ENCODE data around the gene ABCB1. TPM values are rescaled to one million over a fixed set of nuclear protein-coding genes. Genes with fewer than 3 reads are reported as not detected.

The ABCB1 gene
- total and polyA plus RNA-seq, 2 of the 13 experiments (the other 11 are each of a cell fraction or from before 2014, with no cell fraction given): 42.8 to 52.6 TPM

DNA sequence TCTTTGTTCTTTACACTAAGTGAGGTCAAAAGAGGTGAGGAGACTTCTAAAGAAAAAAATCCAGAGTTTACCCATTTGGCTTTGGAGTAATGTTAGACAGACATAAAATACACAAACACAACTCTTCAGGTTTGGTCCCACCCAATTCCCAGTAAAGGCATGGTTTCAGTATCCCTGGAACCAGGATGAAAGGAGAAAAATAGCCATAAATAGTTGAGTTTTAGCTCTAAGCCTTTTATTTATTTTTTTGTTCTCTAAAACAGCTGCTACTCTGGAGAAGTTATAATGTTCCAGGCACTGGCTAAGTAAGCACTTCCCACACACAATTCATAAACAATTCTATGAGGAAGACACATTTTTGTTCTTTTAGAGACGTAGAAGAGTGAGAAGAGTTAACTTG, 4.0 kb downstream of the ABCB1 start:
- in situ Hi-C loops (cut with HindIII; ENCODE audit: extremely low pct_ligation_motif_present, low pct_unique_long_range_greater_than_20kb): no loop called here
- peaks cover 0 to 13% of the 10 kb centered on the region in 2 experiments; a peak in 1 of 5 replicates for H3K36me3 ChIP-seq (replicated peaks in 1 of 2; ENCODE audit: control insufficient read depth in 1 of 2, insufficient read depth in 2 of 2, low read length in 2 of 2)

More for the DNA sequence above, 4.0 kb downstream of the ABCB1 start:
- Histone ChIP-seq H4K20me1 (ENCODE audit: insufficient read depth, low read length) (no peaks in the 10 kb centered on the region), H2AFZ (ENCODE audit: low read length) (no peak overlapping the region), H3K79me2 (ENCODE audit: insufficient read depth, low read length) (peaks cover 22% of the 10 kb centered on the region), H3K27ac (ENCODE audit: extremely low read length, insufficient read depth, low read length) (no peak overlapping the region), H3K4me2 (ENCODE audit: low read depth, low read length) (peak overlapping the region; percentile 41), H3K9me3 (ENCODE audit: low read length) (no peaks in the 10 kb centered on the region), H3K4me3 (replicated peaks in 1 of 3; ENCODE audit: insufficient read depth in 1 of 3, low read depth in 2 of 3, low read length in 3 of 3) (no peak overlapping the region), H3K9ac (ENCODE audit: insufficient read depth, low read depth, low read length) (no peak overlapping the region), H3K4me1 (ENCODE audit: insufficient read depth, low read length) (peaks cover 52% of the 10 kb centered on the region), H3K27me3 (ENCODE audit: control insufficient read depth in 1 of 2, insufficient read depth in 2 of 2, low read length in 2 of 2) (no peaks in the 10 kb centered on the region)
- ATAC-seq (no peak), DNase-seq (ENCODE audit: low spot score) (no peak), FAIRE-seq (no peak)
- no peak for TF ChIP-seq POLR2A (IDR thresholded peaks at IDR 0.05; ENCODE audit: insufficient read depth in 1 of 2, low read depth in 2 of 2, low read length in 2 of 2)
- 0 out of 2 replicates have a peak, but pooled peaks have one; percentile 5 for TF ChIP-seq RBFOX2 (IDR thresholded peaks at IDR 0.05; ENCODE audit: low read depth, low read length)
- TF ChIP-seq YEATS2 (CRISPR knock-in tag; IDR thresholded peaks at IDR 0.05; ENCODE audit: borderline replicate concordance): no peak
- TF ChIP-seq, protein P1, sequence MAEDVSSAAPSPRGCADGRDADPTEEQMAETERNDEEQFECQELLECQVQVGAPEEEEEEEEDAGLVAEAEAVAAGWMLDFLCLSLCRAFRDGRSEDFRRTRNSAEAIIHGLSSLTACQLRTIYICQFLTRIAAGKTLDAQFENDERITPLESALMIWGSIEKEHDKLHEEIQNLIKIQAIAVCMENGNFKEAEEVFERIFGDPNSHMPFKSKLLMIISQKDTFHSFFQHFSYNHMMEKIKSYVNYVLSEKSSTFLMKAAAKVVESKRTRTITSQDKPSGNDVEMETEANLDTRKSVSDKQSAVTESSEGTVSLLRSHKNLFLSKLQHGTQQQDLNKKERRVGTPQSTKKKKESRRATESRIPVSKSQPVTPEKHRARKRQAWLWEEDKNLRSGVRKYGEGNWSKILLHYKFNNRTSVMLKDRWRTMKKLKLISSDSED (CRISPR knock-in tag; IDR thresholded peaks at IDR 0.05): no peak
- TF ChIP-seq RXRB (CRISPR knock-in tag; IDR thresholded peaks at IDR 0.05; ENCODE audit: borderline replicate concordance): 0 out of 2 replicates have a peak, but pooled peaks have one; percentile 16
- TF ChIP-seq NFKBIZ (CRISPR knock-in tag; IDR thresholded peaks at IDR 0.05): no peak
- TF ChIP-seq ZNF674 (CRISPR knock-in tag; IDR thresholded peaks at IDR 0.05; ENCODE audit: low read depth): no peak
- no peak for TF ChIP-seq ZBTB38 (CRISPR knock-in tag; IDR thresholded peaks at IDR 0.05)
- TF ChIP-seq ZNF512B (CRISPR knock-in tag; IDR thresholded peaks at IDR 0.05; ENCODE audit: borderline replicate concordance): no peak
- peak; percentile 14; the same call in 1 of the 2 replicates for TF ChIP-seq THRA (CRISPR knock-in tag; IDR thresholded peaks at IDR 0.05; ENCODE audit: borderline replicate concordance)
- BruUV-seq (replicated peaks): no TSS peak
- WGBS (ENCODE audit: low lambda C conversion rate): 47% methylated on average over 1 of the region's 1 CpG
- POLR2A ChIA-PET: no interaction called here
- intact Hi-C loops (cut with micrococcal nuclease; ENCODE audit: unreplicated experiment): loop anchor here (10.0 kb wide), 1 partner anchor 122 kb away; the partner anchor contains the start of gene ABCB4
- CTCF ChIA-PET (ENCODE audit: low intra/inter-chr PET ratio, low total read pairs): no interaction called here
